WERI-Rb-1 (cell line): ENCODE results near the gene MTX2.

Source experiments
- DNase-seq: peaks from one replicate; pipeline ENCODE4 v3.0.0-alpha.2; 2020
- H3K27ac ChIP-seq: fragments of 250-450 bp; sonication (Bioruptor Pico); 2 replicates; pipeline ENCODE4 v1.5.1; 2020; ENCODE audit warnings: mild to moderate bottlenecking, moderate library complexity
- H3K27me3 ChIP-seq: fragments of 250-450 bp; sonication (Bioruptor Pico); 2 replicates; pipeline ENCODE4 v1.5.1; 2021; ENCODE audit warnings: mild to moderate bottlenecking, low read depth, moderate library complexity; ENCODE audit not compliant: insufficient read depth, severe bottlenecking
- H3K36me3 ChIP-seq: fragments of 250-450 bp; sonication (Bioruptor Pico); 2 replicates; pipeline ENCODE4 v1.5.1; 2020; ENCODE audit warnings: mild to moderate bottlenecking, moderate library complexity
- H3K4me3 ChIP-seq: 2 replicates; pipeline ENCODE4 v1.5.1; 2011; ENCODE audit warnings: low read depth, mild to moderate bottlenecking, control low read depth, low read length
- H3K9me3 ChIP-seq: fragments of 250-450 bp; sonication (Bioruptor Pico); 2 replicates; pipeline ENCODE4 v1.5.1; 2021; ENCODE audit warnings: mild to moderate bottlenecking, moderate library complexity; ENCODE audit not compliant: severe bottlenecking
- CTCF ChIP-seq: IDR thresholded peaks from 2 replicates; pipeline ENCODE4 v1.5.1; 2011; ENCODE audit warnings: low read depth, mild to moderate bottlenecking, control low read depth, inconsistent platforms, low read length

MTX2 gene

GRCh38 chr2:176285321-176285720, 16.1 kb downstream of the MTX2 start:
- H3K27me3 ChIP-seq, result no peaks in the 10 kb centered on the region
- DNase-seq, result no peak
- no peaks in the 10 kb centered on the region; the same call in 1 of the 2 replicates for H3K36me3 ChIP-seq

GRCh38 chr2:176291335-176291734, 22.1 kb downstream of the MTX2 start:
- no peaks in the 10 kb centered on the region; the same call in 1 of the 2 replicates for H3K36me3 ChIP-seq
- H3K9me3 ChIP-seq, result no peaks in the 10 kb centered on the region
- H3K4me3 ChIP-seq, result no peak overlapping the region
- no peaks in the 10 kb centered on the region for H3K27me3 ChIP-seq
- no peak for TF ChIP-seq CTCF
- no peak overlapping the region for H3K27ac ChIP-seq
- no peak for DNase-seq

More at GRCh38 chr2:176285321-176285720, 16.1 kb downstream of the MTX2 start:
- Histone ChIP-seq H3K9me3 (no peaks in the 10 kb centered on the region), H3K27ac (no peak overlapping the region), H3K4me3 (no peak overlapping the region)
- TF ChIP-seq CTCF, result no peak

- Histone ChIP-seq H3K4me3 (no peak overlapping the region), H3K9me3 (no peaks in the 10 kb centered on the region), H3K27me3 (no peaks in the 10 kb centered on the region), H3K36me3 (no peaks in the 10 kb centered on the region; the same call in 1 of the 2 replicates), H3K27ac (no peak overlapping the region)
- no peak for TF ChIP-seq CTCF
- DNase-seq, result no peak
These were observed 22.6 kb downstream of the MTX2 start for GRCh38 chr2:176291809-176292283.

GRCh38 chr2:176292608-176293007, 23.4 kb downstream of the MTX2 start:
- H3K9me3 ChIP-seq, result no peaks in the 10 kb centered on the region
- H3K4me3 ChIP-seq, result no peak overlapping the region
- no peaks in the 10 kb centered on the region for H3K27me3 ChIP-seq
- TF ChIP-seq CTCF, result no peak
- H3K36me3 ChIP-seq, result no peaks in the 10 kb centered on the region
- no peak for DNase-seq
- H3K27ac ChIP-seq, result no peak overlapping the region

GRCh38 chr2:176293334-176293733, 24.1 kb downstream of the MTX2 start:
- Histone ChIP-seq H3K36me3 (no peaks in the 10 kb centered on the region), H3K27ac (no peak overlapping the region), H3K9me3 (no peaks in the 10 kb centered on the region), H3K4me3 (no peak overlapping the region), H3K27me3 (no peaks in the 10 kb centered on the region)
- DNase-seq, result no peak
- no peak for TF ChIP-seq CTCF

- H3K4me3 ChIP-seq, result no peak overlapping the region
- no peak overlapping the region for H3K27ac ChIP-seq
- peaks cover 3% of the 10 kb centered on the region for H3K36me3 ChIP-seq
- TF ChIP-seq CTCF, result no peak
- no peak for DNase-seq
- no peaks in the 10 kb centered on the region for H3K27me3 ChIP-seq
- H3K9me3 ChIP-seq, result no peaks in the 10 kb centered on the region
These were observed 27.8 kb downstream of the MTX2 start for GRCh38 chr2:176297067-176297466.
